Epidermal melanocyte (primary cell): Measurements from ENCODE around the gene YPEL1.
"Not testable (repeated sequence)": the region's sequence is repeated elsewhere in the genome, so short reads cannot be mapped to it uniquely, and the experiment has no call there.

ENCODE experiments used
- DNase-seq: peaks from one replicate; pipeline ENCODE4 v3.0.0; 2011; ENCODE audit warnings: low spot score; ENCODE audit not compliant: insufficient read length

YPEL1 gene

DNA sequence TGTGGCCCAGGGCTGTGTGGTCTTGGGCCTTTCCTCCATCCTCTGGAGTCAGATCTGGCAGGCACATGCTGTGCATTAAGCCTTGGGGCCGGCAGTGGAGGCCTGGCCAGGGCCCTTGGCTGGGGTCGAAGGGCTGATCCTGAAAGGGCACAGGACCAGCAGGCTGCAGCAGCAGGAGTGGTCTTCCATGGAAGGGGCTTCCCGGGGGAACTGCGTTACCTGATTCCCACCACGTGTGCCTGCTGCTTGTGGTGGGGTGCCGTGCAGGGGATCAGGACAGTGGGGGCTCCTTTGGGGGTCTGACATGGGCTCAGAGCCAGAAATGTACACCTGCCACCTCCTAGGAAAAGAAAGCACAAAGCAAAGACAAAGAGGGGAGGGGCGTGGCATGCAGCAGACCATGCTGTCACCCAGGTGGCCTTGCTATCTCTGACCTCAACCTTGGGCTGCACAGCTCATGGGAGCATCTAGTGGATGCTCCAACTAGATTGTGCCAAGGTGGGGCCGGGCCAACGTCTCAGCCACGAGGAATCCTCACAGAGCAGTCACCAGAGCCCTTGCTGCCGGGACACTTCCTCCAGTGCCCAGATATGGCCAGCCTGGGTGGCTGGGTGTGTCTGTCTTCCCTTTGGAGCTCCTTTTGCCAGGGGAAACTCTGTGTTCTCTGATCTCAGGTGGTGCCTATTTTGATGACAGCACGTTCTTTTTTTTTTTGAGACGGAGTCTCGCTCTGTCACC, 17.9 kb upstream of the YPEL1 start:
- no peak for DNase-seq

GRCh38 chr22:21752276-21752675, 16.7 kb upstream of the YPEL1 start:
- DNase-seq: no peak

DNA sequence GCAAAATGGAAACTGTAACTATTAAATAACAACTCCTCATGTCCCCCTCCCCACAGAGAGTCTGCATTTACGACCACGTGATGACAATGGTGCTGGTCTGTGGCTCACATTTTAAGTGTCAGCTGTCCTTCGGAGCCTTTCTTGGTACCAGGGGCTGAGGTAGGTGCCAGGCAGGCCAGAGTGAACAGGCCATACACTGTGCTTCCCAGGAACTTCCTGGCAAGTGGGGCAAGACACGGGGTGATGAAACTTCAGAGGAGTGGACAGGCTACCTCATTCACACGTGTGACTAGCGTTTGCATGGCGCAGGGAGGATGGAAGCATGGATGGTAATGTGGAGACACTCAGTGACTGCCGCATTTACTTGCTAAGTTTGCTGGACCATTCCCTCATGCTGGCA, 10.4 kb upstream of the YPEL1 start:
- DNase-seq: no peak

- not testable (repeated sequence) for DNase-seq
Observed at GRCh38 chr22:21744917-21745316, 9.3 kb upstream of the YPEL1 start.

DNA sequence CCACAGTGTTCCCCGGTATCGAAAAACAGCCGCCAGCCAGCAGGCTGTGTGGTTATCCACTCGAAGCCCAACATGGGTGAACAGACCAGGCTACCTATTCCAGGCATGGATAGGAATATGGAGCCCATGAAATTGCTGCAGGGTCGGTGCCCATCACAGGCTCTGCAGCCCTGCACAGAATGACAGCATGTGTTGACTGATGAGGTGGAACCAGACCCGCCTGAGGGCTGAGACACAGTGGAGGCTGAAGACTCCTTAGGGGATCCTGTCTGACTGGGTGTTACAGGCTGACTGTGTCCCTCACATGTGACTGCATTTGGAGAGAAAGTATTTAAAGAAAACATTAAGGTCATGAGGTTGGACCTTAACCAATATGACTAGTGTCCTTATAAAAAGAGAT, 6.2 kb upstream of the YPEL1 start:
- DNase-seq: no peak

GRCh38 chr22:21741059-21741458, 5.5 kb upstream of the YPEL1 start:
- no peak for DNase-seq

GRCh38 chr22:21739828-21740377, 4.3 kb upstream of the YPEL1 start:
- no peak for DNase-seq

- no peak for DNase-seq
Observed at GRCh38 chr22:21738966-21739365, 3.4 kb upstream of the YPEL1 start.

GRCh38 chr22:21738081-21738480, 2.5 kb upstream of the YPEL1 start:
- no peak for DNase-seq

- DNase-seq: no peak
Observed at GRCh38 chr22:21736948-21737347, 1.4 kb upstream of the YPEL1 start.

DNA sequence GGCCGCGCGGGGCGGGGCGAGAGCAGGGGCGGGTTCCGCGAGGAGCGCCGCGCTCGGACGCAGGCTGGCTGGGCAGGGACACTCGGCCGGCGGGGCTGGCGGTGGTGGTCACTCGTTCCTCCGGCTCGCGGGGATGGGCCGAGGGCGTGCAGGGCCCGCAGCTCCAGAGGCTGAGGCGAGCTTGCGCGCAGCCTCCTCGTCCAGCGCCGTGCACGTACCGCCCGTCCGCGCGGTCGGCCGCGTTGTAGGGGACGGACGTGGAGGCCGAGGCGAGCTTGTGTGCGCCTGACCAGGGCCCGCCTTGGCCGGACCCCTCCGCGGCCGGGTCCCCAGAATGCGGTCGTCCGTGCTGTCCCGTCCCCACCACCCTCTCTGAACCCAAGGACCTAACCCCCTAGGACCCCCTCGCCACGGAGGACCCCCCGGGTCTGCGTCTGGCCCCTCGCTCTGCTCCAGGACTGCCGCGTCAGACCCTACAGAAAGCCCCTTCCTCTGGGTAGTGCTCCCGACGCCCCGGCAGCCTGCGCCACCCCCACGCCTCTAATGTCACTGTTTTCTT, 569 bp upstream of the YPEL1 start:
- no peak for DNase-seq

- DNase-seq: no peak
Observed at GRCh38 chr22:21734540-21735199, 924 bp downstream of the YPEL1 start.

GRCh38 chr22:21731503-21731902, 4.1 kb downstream of the YPEL1 start:
- DNase-seq: no peak

DNA sequence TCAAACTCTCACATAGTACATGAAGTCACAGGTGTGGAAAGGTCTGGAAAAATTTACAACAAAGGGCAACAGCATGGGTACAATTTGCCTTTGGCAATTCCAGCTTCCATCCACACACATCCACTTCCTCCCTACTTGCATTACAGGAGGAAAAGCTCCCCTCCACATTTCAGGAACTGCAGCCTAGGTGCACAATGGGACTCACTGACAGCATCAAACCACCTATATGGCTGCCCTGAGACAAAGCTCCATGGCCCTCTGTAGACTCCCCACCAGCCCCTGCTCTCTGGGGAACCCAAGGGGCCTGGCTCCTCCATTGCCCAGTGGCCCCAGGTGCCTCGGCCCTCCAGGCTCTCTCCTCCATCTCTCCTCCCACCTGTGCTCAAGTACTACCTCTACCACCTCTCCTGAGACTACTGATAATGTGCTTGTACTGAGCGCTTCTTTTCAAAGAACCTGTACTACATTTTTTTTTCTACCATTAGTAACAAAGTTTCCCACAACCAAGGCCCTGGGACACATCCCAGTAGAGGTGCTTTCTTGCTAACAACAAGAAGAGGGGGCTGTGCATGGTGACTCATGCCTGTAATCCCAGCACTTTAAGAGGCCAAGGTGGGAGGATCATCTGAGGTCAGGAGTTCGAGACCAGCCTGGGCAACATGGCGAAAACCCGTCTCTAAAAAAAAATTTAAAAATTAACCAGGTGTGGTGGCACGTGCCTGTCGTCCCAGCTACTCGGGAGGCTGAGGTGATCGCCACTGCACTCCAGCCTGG, 4.9 kb downstream of the YPEL1 start:
- DNase-seq: no peak

GRCh38 chr22:21729184-21729583, 6.4 kb downstream of the YPEL1 start:
- not testable (repeated sequence) for DNase-seq

GRCh38 chr22:21728270-21728669, 7.3 kb downstream of the YPEL1 start:
- no peak for DNase-seq

GRCh38 chr22:21727768-21728167, 7.8 kb downstream of the YPEL1 start:
- no peak for DNase-seq

DNA sequence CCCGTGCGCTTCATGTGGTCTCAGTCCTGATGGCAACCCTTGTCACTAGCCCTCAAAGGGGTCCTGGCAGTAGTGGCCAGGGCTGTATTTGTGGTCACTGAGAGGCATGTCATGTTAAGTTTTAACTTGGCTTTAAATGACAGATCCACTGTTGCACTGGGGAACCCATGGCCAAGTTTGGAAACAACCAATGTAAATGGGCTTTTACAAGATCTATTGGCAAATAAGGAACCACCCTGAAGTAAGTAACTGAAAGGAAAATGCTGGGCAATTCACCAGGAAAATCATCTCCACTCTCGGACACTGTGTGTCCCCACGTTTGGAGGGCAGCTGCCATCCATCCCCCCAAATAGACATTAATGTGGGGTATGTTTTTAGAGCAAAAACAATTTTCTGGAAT, 8.4 kb downstream of the YPEL1 start:
- no peak for DNase-seq

- DNase-seq: no peak
Observed at GRCh38 chr22:21726650-21727049, 8.9 kb downstream of the YPEL1 start.

- no peak for DNase-seq
Observed at GRCh38 chr22:21725956-21726649, 9.5 kb downstream of the YPEL1 start.

DNA sequence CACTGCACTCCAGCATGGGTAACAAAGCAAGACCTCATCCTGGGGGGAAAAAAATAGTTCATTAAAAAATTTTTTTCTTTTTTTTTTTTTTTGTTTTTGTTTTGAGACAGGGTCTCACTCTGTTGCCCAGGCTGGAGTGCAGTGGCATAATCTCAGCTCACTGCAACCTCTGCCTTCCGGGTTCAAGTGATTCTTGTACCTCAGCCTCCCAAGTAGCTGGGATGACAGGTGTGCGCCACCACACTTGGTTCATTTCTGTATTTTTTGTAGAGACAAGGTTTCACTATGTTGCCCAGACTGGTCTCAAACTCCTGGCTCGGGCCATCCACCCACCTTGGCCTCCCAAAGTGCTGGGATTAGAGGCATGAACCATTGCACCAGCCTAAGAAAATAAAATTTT, 11.1 kb downstream of the YPEL1 start:
- DNase-seq: not testable (repeated sequence)
